Measurements from ENCODE around the gene ERC2. TPM values are rescaled to one million over a fixed set of nuclear protein-coding genes. Genes with fewer than 3 reads are reported as not detected.

Gene ERC2
- total RNA-seq, 1 donor from 2014 or later, result 0.35 TPM

GRCh38 chr3:55936549-55937052 is 531.7 kb downstream of the ERC2 start:
- Mint-ChIP-seq H3K4me1 (ENCODE audit: unreplicated experiment) (no peaks in the 10 kb centered on the region), H3K27ac (ENCODE audit: unreplicated experiment) (no peak overlapping the region), H3K27me3 (ENCODE audit: unreplicated experiment) (peaks cover 8% of the 10 kb centered on the region), H3K9me3 (ENCODE audit: unreplicated experiment) (no peaks in the 10 kb centered on the region), H3K4me3 (ENCODE audit: unreplicated experiment) (no peak overlapping the region), H3K36me3 (ENCODE audit: unreplicated experiment) (no peaks in the 10 kb centered on the region)
- no peak for TF ChIP-seq CTCF (IDR thresholded peaks at IDR 0.05)
- no peak for DNase-seq (ENCODE audit: extremely low spot score, unreplicated experiment)

- TF ChIP-seq CTCF (IDR thresholded peaks at IDR 0.05), result no peak
- no peak overlapping the region for H3K27ac Mint-ChIP-seq (ENCODE audit: unreplicated experiment)
- H3K4me1 Mint-ChIP-seq (ENCODE audit: unreplicated experiment), result no peaks in the 10 kb centered on the region
- H3K4me3 Mint-ChIP-seq (ENCODE audit: unreplicated experiment), result no peak overlapping the region
- H3K9me3 Mint-ChIP-seq (ENCODE audit: unreplicated experiment), result no peaks in the 10 kb centered on the region
- no peaks in the 10 kb centered on the region for H3K36me3 Mint-ChIP-seq (ENCODE audit: unreplicated experiment)
- H3K27me3 Mint-ChIP-seq (ENCODE audit: unreplicated experiment), result peaks cover 8% of the 10 kb centered on the region
- DNase-seq (ENCODE audit: extremely low spot score, unreplicated experiment), result no peak
These were observed 533.0 kb downstream of the ERC2 start for GRCh38 chr3:55935241-55935640.

GRCh38 chr3:55934771-55935170 is 533.5 kb downstream of the ERC2 start:
- Mint-ChIP-seq H3K27me3 (ENCODE audit: unreplicated experiment) (peaks cover 7% of the 10 kb centered on the region), H3K4me3 (ENCODE audit: unreplicated experiment) (no peak overlapping the region), H3K4me1 (ENCODE audit: unreplicated experiment) (no peaks in the 10 kb centered on the region), H3K9me3 (ENCODE audit: unreplicated experiment) (no peaks in the 10 kb centered on the region), H3K36me3 (ENCODE audit: unreplicated experiment) (no peaks in the 10 kb centered on the region), H3K27ac (ENCODE audit: unreplicated experiment) (no peak overlapping the region)
- no peak for DNase-seq (ENCODE audit: extremely low spot score, unreplicated experiment)
- no peak for TF ChIP-seq CTCF (IDR thresholded peaks at IDR 0.05)

- H3K4me3 Mint-ChIP-seq (ENCODE audit: unreplicated experiment), result no peak overlapping the region
- no peak overlapping the region for H3K27ac Mint-ChIP-seq (ENCODE audit: unreplicated experiment)
- no peak for TF ChIP-seq CTCF (IDR thresholded peaks at IDR 0.05)
- H3K27me3 Mint-ChIP-seq (ENCODE audit: unreplicated experiment), result peaks cover 26% of the 10 kb centered on the region
- no peaks in the 10 kb centered on the region for H3K36me3 Mint-ChIP-seq (ENCODE audit: unreplicated experiment)
- H3K4me1 Mint-ChIP-seq (ENCODE audit: unreplicated experiment), result no peaks in the 10 kb centered on the region
- no peaks in the 10 kb centered on the region for H3K9me3 Mint-ChIP-seq (ENCODE audit: unreplicated experiment)
- no peak for DNase-seq (ENCODE audit: extremely low spot score, unreplicated experiment)
These were observed 539.0 kb downstream of the ERC2 start for GRCh38 chr3:55929154-55929869.

- Mint-ChIP-seq H3K4me3 (ENCODE audit: unreplicated experiment) (no peak overlapping the region), H3K36me3 (ENCODE audit: unreplicated experiment) (no peaks in the 10 kb centered on the region), H3K9me3 (ENCODE audit: unreplicated experiment) (no peaks in the 10 kb centered on the region), H3K27ac (ENCODE audit: unreplicated experiment) (no peak overlapping the region), H3K4me1 (ENCODE audit: unreplicated experiment) (no peaks in the 10 kb centered on the region), H3K27me3 (ENCODE audit: unreplicated experiment) (peaks cover 25% of the 10 kb centered on the region)
- TF ChIP-seq CTCF (IDR thresholded peaks at IDR 0.05), result no peak
- DNase-seq (ENCODE audit: extremely low spot score, unreplicated experiment), result no peak
These were observed 544.6 kb downstream of the ERC2 start for GRCh38 chr3:55923626-55924025.
